Heart left ventricle (tissue), 13 donors: ENCODE data around the gene NLRC4.

Experiments used
- CTCF ChIP-seq, 12 donors: fragments of 200-600 bp; sonication (generic) in 4 of 12; IDR thresholded peaks; one replicate each; pipeline versions ENCODE4 v1.5.0 to v1.8.0; 2018 to 2022; ENCODE audit warnings: antibody characterized with exemption in 12 of 12, mild to moderate bottlenecking in 5 of 12
- POLR2A ChIP-seq, 2 donors: fragments of 450-650 bp; IDR thresholded peaks; one replicate each; pipeline ENCODE4 v1.6.1; 2017; ENCODE audit warnings: antibody characterized with exemption in 2 of 2, mild to moderate bottlenecking in 2 of 2, moderate library complexity in 2 of 2
- donor health status: ischemic (EF 13 %, LVEDD 7.1; RV severe dilation, severe dysfunction).
- donor health status: DM: no; HTN: yes; CAD: no.
- donor health status: DM: no; HTN: no; CAD: no.
- donor health status: ischemic (EF 25% LVEDD 6.9; RV normal size, moderate dysfunction).
- donor health status: ischemic (EF 25% LVEDD 5.7; RV mildly dilated, moderate dysfunction).
- donor health status: ischemic (EF 35%, LVEDD 5.7; RV mildly dilated, moderate dysfunction).
- donor health status: nonischemic (EF 11% LVEDD 7.7; RV severe dilation, severe dysfunction).
- donor health status: DM: yes; HTN: yes; CAD: no.
- donor health status: PGD.
- donor health status: ischemic (EF 29% LVEDD 5.4; RV normal size, mild dysfunction).
- donor health status: nonischemic (EF 23%, LVEDD 6.1; RV moderate dilation, normal function).

- TF ChIP-seq CTCF (IDR thresholded peaks at IDR 0.05) (no peak), POLR2A (IDR thresholded peaks at IDR 0.05) (no peak)
These were observed 24.7 kb upstream of the NLRC4 start for GRCh38 chr2:32289165-32289999.
